Naive thymus-derived CD8-positive, alpha-beta T cell (primary cell): ENCODE results near the gene CCDC85B. TPM values are rescaled to one million over a fixed set of nuclear protein-coding genes. Genes with fewer than 3 reads are reported as not detected.

Experiments
- ATAC-seq, 2 donors: fragments of 150-1000 bp; cut with Tn5 transposase in 1 of 2; sonication (Bioruptor Pico), chemical (Tn5 transposase) in 1 of 2; 1 replicate in 1 of 2; 2 replicates in 1 of 2; pipeline ENCODE4 v1.10.0; 2021; ENCODE audit warnings: mild to moderate bottlenecking in 2 of 2, moderate library complexity in 2 of 2
- POLR2A ChIA-PET: fragments of 350-600 bp; sonication (Branson Sonifier 250); formaldehyde crosslinking; loops from one replicate; lab custom pipeline; 2021; ENCODE audit warnings: antibody characterized with exemption; lab: Charles Lee
- DNase-seq, 10 donors: peaks; one replicate each; pipeline versions ENCODE4 v3.0.0 to v3.0.0-alpha.2; 2020 to 2022
- H3K27ac Mint-ChIP-seq, 10 donors: one replicate each; pipeline ENCODE4 v1.8.0; 2020 to 2022; ENCODE audit warnings: mild to moderate bottlenecking in 10 of 10, mixed read lengths in 10 of 10, moderate library complexity in 4 of 10, inconsistent platforms in 1 of 10
- H3K27me3 Mint-ChIP-seq, 5 donors: one replicate each; pipeline ENCODE4 v1.8.0; 2021 to 2022; ENCODE audit warnings: mixed read lengths in 5 of 5
- H3K36me3 Mint-ChIP-seq, 3 donors: one replicate each; pipeline ENCODE4 v1.8.0; 2020 to 2022; ENCODE audit warnings: mixed read lengths in 3 of 3, mild to moderate bottlenecking in 2 of 3, inconsistent platforms in 1 of 3
- H3K4me1 Mint-ChIP-seq, 4 donors: one replicate each; pipeline ENCODE4 v1.8.0; 2021 to 2022; ENCODE audit warnings: mixed read lengths in 4 of 4
- H3K4me3 Mint-ChIP-seq, 10 donors: one replicate each; pipeline ENCODE4 v1.8.0; 2020 to 2022; ENCODE audit warnings: mild to moderate bottlenecking in 10 of 10, mixed read lengths in 10 of 10, moderate library complexity in 6 of 10, inconsistent platforms in 1 of 10
- H3K9me3 Mint-ChIP-seq, 9 donors: one replicate each; pipeline ENCODE4 v1.8.0; 2020 to 2022; ENCODE audit warnings: mixed read lengths in 9 of 9, mild to moderate bottlenecking in 3 of 9, inconsistent platforms in 1 of 9, moderate library complexity in 1 of 9
- polyA plus RNA-seq, 3 donors: library from polyadenylated mRNA; unstranded; fragments of 300-500 nt; fragmentation: Illumina TruSeq; gene quantifications; one replicate each; pipeline ENCODE4 v1.2.3, GENCODE V29; 2021
- total RNA-seq, 8 experiments: library from RNA in 2 of 8; stranded (reverse) in 2 of 8; gene quantifications; one replicate each; pipeline ENCODE4 v1.2.3 and lab custom pipeline; 2021 to 2026

CCDC85B gene
- total and polyA plus RNA-seq, 5 experiments from 2014 or later: 25.8 to 83.6 (median 77.2) TPM

DNA sequence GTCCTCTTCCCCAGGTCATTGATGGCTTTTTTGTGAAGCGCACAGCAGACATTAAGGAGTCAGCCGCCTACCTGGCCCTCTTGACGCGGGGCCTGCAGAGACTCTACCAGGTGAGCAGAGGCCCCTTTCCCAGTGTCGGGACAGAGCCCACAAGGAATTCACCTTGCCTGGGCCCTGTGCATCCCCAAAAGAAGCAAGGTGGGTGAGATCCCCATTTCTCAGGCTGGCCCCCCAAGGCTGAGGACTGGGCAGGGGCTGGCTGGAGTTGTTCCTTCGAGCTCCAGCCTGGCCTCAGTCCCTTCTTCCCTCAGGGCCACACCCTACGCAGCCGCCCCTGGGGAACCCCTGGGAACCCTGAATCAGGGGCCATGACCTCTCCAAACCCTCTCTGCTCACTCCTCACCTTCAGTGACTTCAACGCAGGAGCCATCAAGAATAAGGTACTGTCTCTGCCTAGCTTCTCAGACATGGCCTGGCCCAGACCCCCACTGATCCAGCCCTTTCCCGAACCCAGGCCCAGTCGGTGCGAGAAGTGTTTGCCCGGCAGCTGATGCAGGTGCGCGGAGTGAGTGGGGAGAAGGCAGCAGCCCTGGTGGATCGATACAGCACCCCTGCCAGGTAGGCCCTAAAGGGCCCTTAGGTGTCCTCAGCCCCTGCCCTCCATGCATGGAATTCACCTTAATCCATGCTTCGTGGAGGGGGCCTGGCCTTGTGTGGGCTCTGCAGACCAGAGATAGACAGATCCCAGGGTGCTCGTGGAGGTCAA lies 25.6 kb upstream of the CCDC85B start:
- ATAC-seq: no peak
- Mint-ChIP-seq H3K27me3 (no peaks in the 10 kb centered on the region), H3K27ac (peak overlapping the region in 1 of 10 donors; percentile 81), H3K4me1 (peaks cover 18 to 40% (median 28%) of the 10 kb centered on the region in 4 donors), H3K36me3 (peaks cover 0 to 49% (median 2%) of the 10 kb centered on the region in 3 donors), H3K9me3 (no peaks in the 10 kb centered on the region), H3K4me3 (no peak overlapping the region)
- POLR2A ChIA-PET: interaction anchor here (1.4 to 12.6 kb wide), 2 partner anchors 21 to 367 kb away, joined by 4 to 405 read pairs; partner anchors contain the start of genes CCDC85B, CTSW and FIBP
- DNase-seq: no peak

GRCh38 chr11:65865550-65866172 lies 24.8 kb upstream of the CCDC85B start:
- H3K4me1 Mint-ChIP-seq: peaks cover 17 to 46% (median 30%) of the 10 kb centered on the region in 4 donors
- H3K4me3 Mint-ChIP-seq: no peak overlapping the region
- POLR2A ChIA-PET: interaction anchor here (1.2 to 12.6 kb wide), 4 partner anchors 8 to 368 kb away, joined by 3 to 405 read pairs (median 4); partner anchors contain the start of genes CCDC85B, CTSW and FIBP
- H3K27me3 Mint-ChIP-seq: no peaks in the 10 kb centered on the region
- no peaks in the 10 kb centered on the region for H3K9me3 Mint-ChIP-seq
- peaks cover 0 to 47% (median 2%) of the 10 kb centered on the region in 3 donors for H3K36me3 Mint-ChIP-seq
- no peak for ATAC-seq
- peak in 1 of 10 donors; percentile 14 for DNase-seq
- H3K27ac Mint-ChIP-seq: peak overlapping the region in 2 of 10 donors; percentile 51 to 81

DNA sequence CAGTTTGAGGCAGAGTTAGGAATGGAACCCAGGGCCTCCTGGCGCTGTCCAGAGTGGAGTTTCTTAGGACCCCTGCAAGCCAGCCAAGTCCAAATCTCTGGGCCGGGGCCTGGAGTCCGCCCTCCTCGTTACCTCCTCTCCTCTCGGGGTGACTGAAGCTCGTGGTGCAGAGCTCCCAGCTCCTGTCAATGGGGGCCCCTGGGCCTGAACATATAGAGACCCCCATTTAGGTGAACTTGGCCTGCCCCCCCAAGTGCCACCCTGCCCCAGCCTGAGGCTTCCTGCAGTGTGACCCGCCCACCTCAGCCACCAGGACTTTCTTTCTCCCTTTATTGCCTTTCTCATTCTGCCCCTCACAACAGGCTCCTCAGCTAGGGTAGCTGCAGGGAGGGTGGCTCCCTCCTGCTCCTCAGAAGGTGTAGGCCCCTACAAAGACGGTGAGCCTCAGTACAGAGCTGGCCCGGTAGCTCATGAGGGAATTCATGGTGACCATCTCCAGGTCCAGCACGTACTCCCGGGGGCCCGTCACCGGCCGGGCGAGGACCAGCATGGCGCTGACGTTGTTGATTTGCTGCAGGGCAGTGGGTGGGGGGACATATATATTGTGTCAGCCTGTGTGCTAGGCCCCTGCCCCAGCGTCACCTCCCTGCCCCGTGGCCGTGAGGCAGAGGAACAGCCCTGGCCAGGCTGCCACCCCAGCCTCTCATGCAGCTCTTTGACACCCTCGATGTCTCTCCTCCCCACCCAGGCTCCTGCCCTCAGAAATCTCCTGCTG lies 23.8 kb upstream of the CCDC85B start:
- H3K27ac Mint-ChIP-seq: peak overlapping the region in 3 of 10 donors; percentile 36 to 77 (median 37)

DNA sequence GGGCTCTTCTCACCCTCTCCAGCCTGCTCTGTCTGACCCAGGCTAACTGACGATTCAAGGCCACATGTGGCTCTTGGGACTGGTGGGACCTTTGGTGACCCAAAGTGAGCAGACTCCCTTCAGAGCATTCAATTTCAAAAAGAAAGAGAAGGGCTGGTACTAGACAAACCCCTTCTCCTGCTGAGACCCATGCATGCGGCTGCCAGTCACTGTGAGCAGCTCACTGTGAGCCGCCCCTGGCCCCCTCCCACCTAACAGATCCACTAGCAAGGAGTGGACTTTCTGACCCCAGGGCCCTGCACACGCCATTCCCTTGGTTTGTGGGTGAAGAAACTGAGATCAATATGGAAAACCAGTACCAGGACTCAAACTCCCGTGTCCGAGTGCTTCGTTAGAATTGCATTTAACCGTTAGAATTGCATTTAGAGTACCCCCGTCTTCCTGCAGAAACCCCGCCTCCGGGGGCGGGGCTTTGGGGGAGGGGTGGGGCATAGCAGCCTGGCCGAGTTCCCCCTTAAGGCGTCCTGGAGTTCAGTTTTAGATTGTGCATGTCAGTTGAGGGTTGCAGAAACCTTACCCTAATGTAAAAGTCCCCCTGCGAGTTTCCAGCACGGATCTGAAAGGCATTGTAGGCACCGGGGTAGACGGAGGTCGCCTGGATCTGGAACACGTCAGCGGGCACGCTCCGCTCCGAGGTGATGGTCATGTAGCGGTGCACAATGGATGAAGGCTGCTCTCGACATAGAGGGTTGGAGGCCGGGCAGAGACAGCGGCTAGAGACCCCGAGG lies 23.0 kb upstream of the CCDC85B start:
- peak overlapping the region in 5 of 10 donors; percentile 14 to 77 (median 43) for H3K27ac Mint-ChIP-seq
- ATAC-seq (peak; percentile 40 to 44), DNase-seq (peak in 4 of 10 donors; percentile 18 to 65 (median 32))
- peaks cover 18 to 47% (median 34%) of the 10 kb centered on the region in 4 donors for H3K4me1 Mint-ChIP-seq
- H3K27me3 Mint-ChIP-seq: no peaks in the 10 kb centered on the region
- H3K9me3 Mint-ChIP-seq: no peaks in the 10 kb centered on the region
- POLR2A ChIA-PET: interaction anchor here (0.5 to 15.0 kb wide), 5 partner anchors 7 to 129 kb away, joined by 4 to 405 read pairs (median 187); partner anchors contain the start of genes CCDC85B, CFL1, CTSW and FIBP
- peaks cover 0 to 44% (median 2%) of the 10 kb centered on the region in 3 donors for H3K36me3 Mint-ChIP-seq
- H3K4me3 Mint-ChIP-seq: no peak overlapping the region

More for the DNA sequence above, 23.8 kb upstream of the CCDC85B start:
- H3K36me3 Mint-ChIP-seq: peaks cover 0 to 47% (median 2%) of the 10 kb centered on the region in 3 donors
- H3K27me3 Mint-ChIP-seq: no peaks in the 10 kb centered on the region
- ATAC-seq (no peak), DNase-seq (no peak)
- H3K4me1 Mint-ChIP-seq: peaks cover 18 to 47% (median 33%) of the 10 kb centered on the region in 4 donors
- H3K4me3 Mint-ChIP-seq: no peak overlapping the region
- POLR2A ChIA-PET: interaction anchor here (1.2 to 12.6 kb wide), 4 partner anchors 6 to 19 kb away, joined by 3 to 405 read pairs (median 95); partner anchors contain the start of genes CCDC85B, CFL1, CTSW and FIBP
- no peaks in the 10 kb centered on the region for H3K9me3 Mint-ChIP-seq

GRCh38 chr11:65868076-65868667 lies 22.3 kb upstream of the CCDC85B start:
- POLR2A ChIA-PET: interaction anchor here (0.5 to 15.0 kb wide), 4 partner anchors 8 to 129 kb away, joined by 4 to 209 read pairs (median 108); partner anchors contain the start of genes CCDC85B, CFL1, CTSW and FIBP
- no peak overlapping the region for H3K4me3 Mint-ChIP-seq
- H3K27ac Mint-ChIP-seq: peak overlapping the region in 3 of 10 donors; percentile 14 to 43 (median 33)
- peak in 2 of 10 donors; percentile 38 to 61 for DNase-seq
- no peaks in the 10 kb centered on the region for H3K27me3 Mint-ChIP-seq
- peaks cover 0 to 37% (median 2%) of the 10 kb centered on the region in 3 donors for H3K36me3 Mint-ChIP-seq
- H3K4me1 Mint-ChIP-seq: peaks cover 18 to 46% (median 33%) of the 10 kb centered on the region in 4 donors
- no peaks in the 10 kb centered on the region for H3K9me3 Mint-ChIP-seq
- ATAC-seq: peak; percentile 57 to 73

DNA sequence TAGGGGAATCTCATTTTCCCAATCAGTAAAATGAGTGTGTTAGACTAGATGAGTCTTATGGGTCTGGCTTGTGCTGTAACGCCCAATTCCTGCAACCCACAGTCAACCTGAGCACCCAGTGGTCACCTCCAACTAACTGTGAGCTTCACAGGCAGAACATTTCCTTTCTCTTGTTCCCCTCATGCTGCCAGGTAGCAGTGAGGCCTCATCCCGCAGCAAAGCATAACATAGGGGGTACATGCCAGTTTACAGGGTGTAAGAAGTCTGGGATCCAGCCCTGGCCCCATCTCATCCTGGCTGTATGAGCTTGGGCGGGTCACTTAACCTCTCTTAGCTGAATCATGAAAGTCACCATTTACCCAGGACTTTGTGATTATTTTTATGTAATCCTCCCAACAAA lies 21.6 kb upstream of the CCDC85B start:
- POLR2A ChIA-PET: interaction anchor here (4.5 to 15.0 kb wide), 3 partner anchors 9 to 21 kb away, joined by 29 to 209 read pairs (median 187); partner anchors contain the start of genes CCDC85B, CFL1, CTSW and FIBP
- peak overlapping the region in 3 of 10 donors; percentile 37 to 76 (median 56) for H3K27ac Mint-ChIP-seq
- ATAC-seq (no peak), DNase-seq (no peak)
- H3K4me3 Mint-ChIP-seq: no peak overlapping the region
- no peaks in the 10 kb centered on the region for H3K27me3 Mint-ChIP-seq
- peaks cover 20 to 46% (median 36%) of the 10 kb centered on the region in 4 donors for H3K4me1 Mint-ChIP-seq
- H3K9me3 Mint-ChIP-seq: no peaks in the 10 kb centered on the region
- H3K36me3 Mint-ChIP-seq: peaks cover 0 to 30% (median 2%) of the 10 kb centered on the region in 3 donors

DNA sequence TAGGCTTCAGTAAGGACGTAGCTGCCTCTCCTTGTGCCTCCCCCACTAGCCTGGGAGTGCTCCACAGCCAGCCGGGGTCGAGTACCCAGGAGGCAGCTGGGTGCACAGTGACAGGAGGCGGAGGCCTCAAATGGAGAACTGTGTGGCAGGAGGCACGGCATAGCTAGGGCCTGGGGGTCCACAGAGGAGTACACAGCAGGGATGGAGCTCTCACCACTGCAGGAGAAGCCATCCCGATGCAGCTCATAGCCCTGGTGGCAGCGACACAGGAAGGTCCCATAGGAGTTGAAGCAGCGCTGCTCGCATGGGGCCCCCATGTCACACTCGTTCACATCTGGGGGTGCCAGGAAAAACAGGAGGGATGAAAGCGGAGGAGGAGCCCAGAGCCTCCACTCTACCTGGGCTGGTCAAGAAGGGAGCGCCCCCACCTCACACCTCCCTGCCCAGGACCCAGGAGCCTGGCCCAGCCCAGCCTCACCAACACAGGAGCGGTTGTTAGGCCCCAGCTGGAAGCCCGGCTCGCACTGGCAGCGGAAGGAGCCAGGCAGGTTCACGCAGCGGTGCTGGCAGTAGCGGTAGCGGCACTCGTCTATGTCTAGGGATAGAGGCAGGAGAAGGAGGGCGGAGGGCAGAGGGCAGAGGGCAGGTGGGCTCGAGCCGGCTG lies 20.7 kb upstream of the CCDC85B start:
- no peak for ATAC-seq
- H3K27me3 Mint-ChIP-seq: no peaks in the 10 kb centered on the region
- no peak for DNase-seq
- peaks cover 0 to 23% (median 2%) of the 10 kb centered on the region in 3 donors for H3K36me3 Mint-ChIP-seq
- H3K27ac Mint-ChIP-seq: peak overlapping the region in 5 of 10 donors; percentile 56 to 86 (median 67)
- H3K9me3 Mint-ChIP-seq: no peaks in the 10 kb centered on the region
- peak overlapping the region in 1 of 10 donors; percentile 33 for H3K4me3 Mint-ChIP-seq
- POLR2A ChIA-PET: interaction anchor here (0.5 to 15.0 kb wide), 4 partner anchors 9 to 105 kb away, joined by 3 to 209 read pairs (median 108); partner anchors contain the start of genes CCDC85B, CFL1, CTSW and FIBP
- H3K4me1 Mint-ChIP-seq: peaks cover 18 to 44% (median 36%) of the 10 kb centered on the region in 4 donors

DNA sequence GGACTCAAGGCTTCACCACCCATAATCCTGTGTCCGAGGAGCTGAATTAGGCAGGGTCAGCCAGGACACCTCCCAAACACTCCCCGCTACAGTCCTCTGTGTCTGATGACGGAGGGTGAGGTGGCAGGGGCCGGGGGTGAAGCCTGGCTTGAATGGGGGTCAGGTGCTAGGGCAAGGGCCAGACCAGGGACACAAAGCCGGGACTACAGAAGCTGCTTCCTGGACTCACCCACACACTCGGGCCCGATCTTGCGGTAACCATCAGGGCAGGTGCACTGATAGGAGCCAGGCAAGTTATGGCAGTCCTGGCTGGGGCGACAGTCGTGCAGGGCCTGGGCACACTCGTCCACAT lies 20.2 kb upstream of the CCDC85B start:
- Mint-ChIP-seq H3K4me3 (peak overlapping the region in 5 of 10 donors; percentile 22 to 65 (median 29)), H3K4me1 (peaks cover 15 to 44% (median 36%) of the 10 kb centered on the region in 4 donors), H3K9me3 (no peaks in the 10 kb centered on the region), H3K27ac (peak overlapping the region in 6 of 10 donors; percentile 17 to 86 (median 65)), H3K36me3 (peaks cover 0 to 18% (median 2%) of the 10 kb centered on the region in 3 donors), H3K27me3 (no peaks in the 10 kb centered on the region)
- ATAC-seq (no peak), DNase-seq (no peak)
- POLR2A ChIA-PET: interaction anchor here (4.5 to 15.0 kb wide), 3 partner anchors 10 to 19 kb away, joined by 29 to 209 read pairs (median 187); partner anchors contain the start of genes CCDC85B, CFL1, CTSW and FIBP

GRCh38 chr11:65870706-65871681 lies 19.5 kb upstream of the CCDC85B start:
- ATAC-seq (no peak), DNase-seq (no peak)
- Mint-ChIP-seq H3K9me3 (no peaks in the 10 kb centered on the region), H3K27ac (peak overlapping the region in 9 of 10 donors; percentile 33 to 86 (median 56)), H3K27me3 (no peaks in the 10 kb centered on the region), H3K4me1 (peaks cover 15 to 44% (median 36%) of the 10 kb centered on the region in 4 donors), H3K36me3 (peaks cover 0 to 12% (median 2%) of the 10 kb centered on the region in 3 donors), H3K4me3 (peak overlapping the region in 7 of 10 donors; percentile 29 to 65 (median 54))
- POLR2A ChIA-PET: interaction anchor here (1.0 to 15.0 kb wide), 5 partner anchors 9 to 333 kb away, joined by 5 to 209 read pairs (median 29); partner anchors contain the start of genes CCDC85B, CFL1, CTSW and FIBP
